HG02840 (cell line): ENCODE results near the gene LRRC8A.
"Not testable (repeated sequence)": the region's sequence is repeated elsewhere in the genome, so short reads cannot be mapped to it uniquely, and the experiment has no call there.

ENCODE experiments used
- ATAC-seq: cut with Tn5 transposase; IDR thresholded peaks from one replicate; pipeline ENCODE4 v1.9.1; 2021; ENCODE audit warnings: mild to moderate bottlenecking, moderate library complexity, moderate number of reproducible peaks; ENCODE audit not compliant: unreplicated experiment, low FRiP score

The LRRC8A gene

DNA sequence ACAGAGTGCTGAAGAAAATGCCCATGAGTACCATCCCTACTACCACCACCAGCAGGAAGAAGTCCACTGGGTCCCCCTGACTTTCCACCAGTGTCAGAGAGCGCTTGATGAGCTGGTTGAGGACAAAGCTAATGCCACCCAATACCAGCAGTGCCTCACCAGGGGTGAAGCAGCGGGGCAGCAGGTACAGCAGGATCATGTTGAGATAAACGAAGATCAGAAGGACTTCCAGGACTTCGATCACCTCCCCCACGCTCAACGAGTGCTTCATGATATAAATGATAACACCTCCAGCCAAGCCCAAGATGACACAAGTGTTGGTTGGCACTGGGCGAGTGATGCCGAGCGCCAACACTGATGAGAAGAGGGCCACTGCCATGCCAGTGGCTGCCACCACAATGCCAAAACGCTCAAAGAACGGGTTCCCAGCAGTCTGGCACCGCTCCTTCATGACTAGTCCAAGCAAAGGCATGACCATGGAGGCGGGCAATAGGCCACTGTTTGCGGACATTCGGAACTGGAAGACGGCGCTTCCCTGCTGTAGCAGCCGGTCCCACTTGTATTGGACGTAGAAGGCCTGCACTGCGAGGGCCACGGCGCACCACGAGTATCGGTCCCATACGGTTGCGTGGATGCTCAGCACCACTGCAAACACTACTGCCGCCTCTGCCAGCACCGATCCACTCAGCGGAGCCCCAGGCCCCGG is 64.8 kb downstream of the LRRC8A start:
- ATAC-seq = no peak

DNA sequence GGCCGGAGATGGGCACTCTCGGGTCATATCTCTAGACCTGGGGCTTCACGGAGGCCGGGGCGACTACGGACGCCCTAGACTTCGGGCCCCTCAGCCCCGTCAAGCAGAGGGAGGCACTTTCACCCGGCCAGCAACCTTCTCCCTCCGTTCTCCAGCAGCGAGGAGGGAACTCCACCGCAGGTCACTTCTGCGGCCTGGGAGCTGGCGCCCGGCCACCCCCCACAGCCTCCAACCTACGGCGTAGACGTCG is 65.3 kb downstream of the LRRC8A start:
- no peak for ATAC-seq

DNA sequence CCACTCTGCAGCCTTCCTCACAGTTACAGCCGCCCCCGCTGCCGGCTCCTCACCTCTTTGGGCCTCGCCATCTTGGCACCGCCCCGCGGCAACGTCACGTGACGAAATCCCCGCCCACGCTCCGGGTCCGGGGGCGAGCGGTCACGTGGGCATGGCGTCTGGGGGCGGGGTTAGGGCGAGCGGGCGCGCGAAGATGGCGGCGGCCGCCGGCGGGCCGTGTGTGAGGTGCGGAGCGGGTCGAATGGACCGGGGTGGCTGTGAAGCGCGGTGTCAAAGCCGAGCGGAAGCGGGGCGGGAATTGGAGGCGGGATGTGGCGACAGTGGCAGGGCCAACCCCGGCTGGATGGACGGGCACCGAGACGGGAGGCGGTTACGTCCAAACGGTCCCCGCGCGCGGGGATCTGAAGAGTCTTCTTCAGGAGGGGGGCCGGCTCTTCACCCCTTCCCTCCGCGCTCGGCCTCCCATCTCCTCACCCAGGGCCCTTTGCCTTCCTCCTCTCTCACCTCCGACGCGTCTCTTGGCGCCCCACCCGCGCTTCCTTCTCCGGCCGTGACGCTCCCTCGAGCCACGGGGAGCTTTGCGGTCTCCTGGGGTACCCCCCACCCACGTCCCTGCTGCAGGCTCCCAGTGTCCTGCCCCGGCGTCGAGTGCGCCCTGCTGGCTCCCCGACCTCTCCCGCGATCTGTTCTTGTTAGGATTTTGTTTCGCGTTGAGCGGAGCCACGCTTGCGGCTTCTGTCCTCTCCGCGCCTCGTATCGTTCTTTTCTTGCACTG is 65.8 kb downstream of the LRRC8A start, which contains the start of the genes DOLK and NUP188:
TSS of gene DOLK (minus strand) at position 77 of the 775 bp plus-strand sequence. CDS start 300 bp downstream, outside the sequence.
TSS of gene NUP188 (plus strand) at position 173 of the 775 bp plus-strand sequence. CDS start at position 194, 21 bp downstream.
- ATAC-seq = peak; percentile 78

DNA sequence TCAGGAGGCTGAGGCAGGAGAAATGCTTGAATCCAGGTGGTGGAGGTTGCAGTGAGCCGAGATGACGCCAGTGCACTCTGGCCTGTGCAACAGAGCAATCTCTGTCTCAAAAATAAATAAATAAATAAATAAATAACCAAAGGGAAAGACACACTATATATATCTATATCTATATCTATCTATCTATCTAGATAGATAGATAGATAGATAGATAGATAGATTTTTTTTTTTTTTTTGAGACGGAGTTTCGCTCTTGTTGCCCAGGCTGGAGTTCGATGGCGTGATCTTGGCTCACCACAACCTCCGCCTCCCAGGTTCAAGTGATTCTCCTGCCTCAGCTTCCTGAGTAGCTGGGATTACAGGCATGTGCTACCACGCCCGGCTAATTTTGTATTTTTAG is 79.5 kb downstream of the LRRC8A start:
- ATAC-seq = not testable (repeated sequence)
